Calu3 (cell line): ENCODE measurements around the gene MNDA. TPM values are rescaled to one million over a fixed set of nuclear protein-coding genes. Genes with fewer than 3 reads are reported as not detected.

Experiments used
- BruUV-seq: library from RNA; stranded (reverse); fragments of 400-500 nt; replicated peaks from 2 replicates; lab custom pipeline; 2021; lab: Mats Ljungman, UMichigan
- CTCF ChIA-PET: fragments of 300-600 bp; sonication (Branson Sonifier 250); formaldehyde crosslinking; loops from one replicate; lab custom pipeline; 2022; ENCODE audit warnings: antibody characterized with exemption; lab: Charles Lee
- DNase-seq: peaks from one replicate; pipeline ENCODE4 v3.0.0; 2022
- H3K27ac Mint-ChIP-seq: one replicate; pipeline ENCODE4 v1.8.0; 2022; ENCODE audit warnings: mixed read lengths; ENCODE audit not compliant: unreplicated experiment
- H3K27me3 Mint-ChIP-seq: one replicate; pipeline ENCODE4 v1.8.0; 2022; ENCODE audit warnings: mixed read lengths; ENCODE audit not compliant: unreplicated experiment
- H3K36me3 Mint-ChIP-seq: one replicate; pipeline ENCODE4 v1.8.0; 2022; ENCODE audit warnings: mild to moderate bottlenecking, moderate library complexity, mixed read lengths; ENCODE audit not compliant: insufficient read depth, unreplicated experiment
- H3K4me1 Mint-ChIP-seq: one replicate; pipeline ENCODE4 v1.8.0; 2022; ENCODE audit warnings: mild to moderate bottlenecking, low read depth, mixed read lengths; ENCODE audit not compliant: unreplicated experiment
- H3K4me3 Mint-ChIP-seq: one replicate; pipeline ENCODE4 v1.8.0; 2022; ENCODE audit warnings: mild to moderate bottlenecking, low read depth, moderate library complexity, mixed read lengths; ENCODE audit not compliant: unreplicated experiment
- H3K9me3 Mint-ChIP-seq: one replicate; pipeline ENCODE4 v1.8.0; 2022; ENCODE audit warnings: low read depth, mixed read lengths; ENCODE audit not compliant: unreplicated experiment
- intact Hi-C: fragments of 100-400 bp; cut with micrococcal nuclease; formaldehyde crosslinking; loops from one replicate; pipeline ENCODE4 v1.10.0; 2022; ENCODE audit not compliant: unreplicated experiment
- total RNA-seq: library from RNA; stranded (reverse); gene quantifications from 2 replicates; pipeline ENCODE4 v1.2.3, GENCODE V29; 2022
- TF ChIP-seq, protein P1 (sequence below): fragments of 200-600 bp; IDR thresholded peaks from one replicate; pipeline ENCODE4 v1.8.0; 2022; ENCODE audit warnings: antibody characterized with exemption; ENCODE audit not compliant: unreplicated experiment

MNDA gene
- total RNA-seq, 1 experiment from 2014 or later = not detected

DNA sequence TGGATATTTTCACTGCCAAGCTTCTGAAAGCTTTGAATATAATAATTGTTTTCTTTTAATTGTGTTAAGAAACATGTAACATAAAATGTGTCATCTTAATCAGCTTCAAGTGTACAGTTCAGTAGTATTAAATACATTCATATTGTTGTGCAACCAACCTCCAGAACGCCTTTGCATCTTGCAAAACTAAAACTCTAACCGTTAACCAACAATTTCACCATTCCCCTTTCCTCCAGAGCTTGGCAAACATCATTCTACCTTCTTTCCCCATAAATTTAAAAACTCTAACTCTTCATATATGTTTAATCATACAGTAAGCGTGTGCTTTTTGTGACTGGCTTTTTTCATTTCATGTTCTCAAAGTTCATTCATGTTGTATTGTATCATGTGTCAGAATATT, 2.1 kb downstream of the MNDA start:
- no peaks in the 10 kb centered on the region for H3K4me1 Mint-ChIP-seq
- H3K9me3 Mint-ChIP-seq = peaks cover 4% of the 10 kb centered on the region
- CTCF ChIA-PET = no interaction called here
- no peaks in the 10 kb centered on the region for H3K36me3 Mint-ChIP-seq
- H3K27ac Mint-ChIP-seq = no peak overlapping the region
- no peak for DNase-seq
- TF ChIP-seq, protein P1, sequence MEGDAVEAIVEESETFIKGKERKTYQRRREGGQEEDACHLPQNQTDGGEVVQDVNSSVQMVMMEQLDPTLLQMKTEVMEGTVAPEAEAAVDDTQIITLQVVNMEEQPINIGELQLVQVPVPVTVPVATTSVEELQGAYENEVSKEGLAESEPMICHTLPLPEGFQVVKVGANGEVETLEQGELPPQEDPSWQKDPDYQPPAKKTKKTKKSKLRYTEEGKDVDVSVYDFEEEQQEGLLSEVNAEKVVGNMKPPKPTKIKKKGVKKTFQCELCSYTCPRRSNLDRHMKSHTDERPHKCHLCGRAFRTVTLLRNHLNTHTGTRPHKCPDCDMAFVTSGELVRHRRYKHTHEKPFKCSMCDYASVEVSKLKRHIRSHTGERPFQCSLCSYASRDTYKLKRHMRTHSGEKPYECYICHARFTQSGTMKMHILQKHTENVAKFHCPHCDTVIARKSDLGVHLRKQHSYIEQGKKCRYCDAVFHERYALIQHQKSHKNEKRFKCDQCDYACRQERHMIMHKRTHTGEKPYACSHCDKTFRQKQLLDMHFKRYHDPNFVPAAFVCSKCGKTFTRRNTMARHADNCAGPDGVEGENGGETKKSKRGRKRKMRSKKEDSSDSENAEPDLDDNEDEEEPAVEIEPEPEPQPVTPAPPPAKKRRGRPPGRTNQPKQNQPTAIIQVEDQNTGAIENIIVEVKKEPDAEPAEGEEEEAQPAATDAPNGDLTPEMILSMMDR = no peak
- H3K27me3 Mint-ChIP-seq = no peaks in the 10 kb centered on the region
- no TSS peak for BruUV-seq
- intact Hi-C loops = no loop called here
- H3K4me3 Mint-ChIP-seq = no peak overlapping the region

DNA sequence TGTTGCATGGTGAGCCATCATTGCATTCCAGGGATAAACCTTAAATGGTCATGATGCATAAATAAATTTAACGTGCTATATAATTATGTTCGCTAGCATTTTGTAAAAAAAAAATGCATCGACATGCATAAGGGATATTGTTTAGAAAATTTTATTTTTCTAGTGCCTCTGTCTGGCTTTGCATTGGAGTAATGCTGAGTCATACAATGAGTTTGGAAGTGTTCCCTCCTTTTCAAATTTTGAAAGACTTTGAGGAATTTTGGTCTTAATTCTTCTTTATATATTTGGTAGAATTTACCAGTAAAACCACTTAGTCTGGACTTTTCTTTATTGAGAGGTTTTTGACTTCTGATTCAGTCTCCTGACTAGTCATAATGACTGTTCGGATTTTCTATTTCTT, 4.9 kb downstream of the MNDA start:
- H3K4me1 Mint-ChIP-seq = no peaks in the 10 kb centered on the region
- H3K9me3 Mint-ChIP-seq = no peaks in the 10 kb centered on the region
- H3K27me3 Mint-ChIP-seq = no peaks in the 10 kb centered on the region
- H3K27ac Mint-ChIP-seq = no peak overlapping the region
- BruUV-seq = no TSS peak
- no peaks in the 10 kb centered on the region for H3K36me3 Mint-ChIP-seq
- intact Hi-C loops = no loop called here
- TF ChIP-seq, protein P1 = no peak
- DNase-seq = no peak
- no peak overlapping the region for H3K4me3 Mint-ChIP-seq
- CTCF ChIA-PET = no interaction called here

DNA sequence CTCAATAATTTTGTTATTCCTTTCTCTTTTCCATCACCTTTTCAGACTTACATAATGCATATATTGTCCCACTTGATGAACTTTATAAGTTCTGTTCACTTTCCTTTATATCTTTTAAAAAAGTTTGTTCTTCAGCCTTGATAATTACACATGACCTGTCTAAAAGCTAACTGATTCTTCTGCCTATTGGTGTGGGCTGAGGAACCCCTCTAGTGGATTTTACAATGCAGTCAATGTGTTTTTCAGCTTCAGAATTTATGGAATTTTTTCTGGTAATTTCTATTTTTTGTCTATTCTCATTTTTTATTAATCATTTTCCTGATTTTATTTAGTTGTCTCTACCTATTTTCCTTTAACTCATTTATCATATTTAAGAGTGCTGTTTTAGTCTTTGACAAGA, 7.5 kb downstream of the MNDA start:
- intact Hi-C loops = no loop called here
- DNase-seq = no peak
- TF ChIP-seq, protein P1 = no peak
- no peaks in the 10 kb centered on the region for H3K4me1 Mint-ChIP-seq
- H3K27ac Mint-ChIP-seq = no peak overlapping the region
- H3K27me3 Mint-ChIP-seq = peaks cover 8% of the 10 kb centered on the region
- no peaks in the 10 kb centered on the region for H3K9me3 Mint-ChIP-seq
- no peak overlapping the region for H3K4me3 Mint-ChIP-seq
- H3K36me3 Mint-ChIP-seq = no peaks in the 10 kb centered on the region
- CTCF ChIA-PET = no interaction called here
- BruUV-seq = no TSS peak

DNA sequence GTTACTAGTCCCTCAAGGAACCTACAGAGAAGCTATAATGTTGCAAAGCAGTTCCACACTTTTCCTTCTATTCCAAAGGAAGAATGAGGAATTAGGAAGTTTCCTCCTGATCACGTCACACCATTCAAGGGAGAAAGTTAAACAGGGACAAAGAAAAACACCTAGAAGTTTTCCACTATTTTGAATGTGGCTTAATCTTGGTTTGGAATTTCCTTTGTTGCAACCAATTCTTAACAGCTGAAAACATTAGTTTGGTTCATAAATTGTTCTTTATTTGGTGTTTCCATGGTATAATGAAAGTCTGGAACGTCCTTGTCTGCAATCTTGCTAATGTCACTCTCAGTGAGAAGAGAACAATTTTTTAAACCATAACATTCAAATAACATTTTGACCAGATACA, 8.4 kb downstream of the MNDA start:
- H3K4me1 Mint-ChIP-seq = no peaks in the 10 kb centered on the region
- no peaks in the 10 kb centered on the region for H3K36me3 Mint-ChIP-seq
- no TSS peak for BruUV-seq
- TF ChIP-seq, protein P1 = no peak
- intact Hi-C loops = no loop called here
- H3K27ac Mint-ChIP-seq = no peak overlapping the region
- peaks cover 8% of the 10 kb centered on the region for H3K27me3 Mint-ChIP-seq
- CTCF ChIA-PET = no interaction called here
- H3K4me3 Mint-ChIP-seq = no peak overlapping the region
- peaks cover 3% of the 10 kb centered on the region for H3K9me3 Mint-ChIP-seq
- no peak for DNase-seq

DNA sequence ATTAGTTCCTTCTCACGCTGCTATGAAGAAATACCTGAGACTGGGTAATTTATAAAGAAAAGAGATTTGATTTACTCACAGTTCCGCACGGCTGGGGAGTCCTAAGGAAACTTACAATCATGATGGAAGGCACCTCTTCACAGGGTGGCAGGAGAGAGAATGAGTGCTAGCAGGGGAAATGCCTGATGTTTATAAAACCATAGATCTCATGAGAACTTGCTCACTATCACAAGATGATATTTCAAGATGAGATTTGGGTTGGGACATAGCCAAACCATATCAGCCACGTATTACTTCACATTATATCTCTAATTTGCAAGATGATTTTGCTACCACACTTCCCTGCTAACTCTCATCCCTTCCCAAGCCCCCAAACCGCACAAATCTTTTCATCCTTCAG, 9.1 kb downstream of the MNDA start:
- peaks cover 3% of the 10 kb centered on the region for H3K9me3 Mint-ChIP-seq
- no TSS peak for BruUV-seq
- peaks cover 8% of the 10 kb centered on the region for H3K27me3 Mint-ChIP-seq
- CTCF ChIA-PET = no interaction called here
- H3K4me1 Mint-ChIP-seq = no peaks in the 10 kb centered on the region
- no peaks in the 10 kb centered on the region for H3K36me3 Mint-ChIP-seq
- no peak overlapping the region for H3K27ac Mint-ChIP-seq
- intact Hi-C loops = no loop called here
- DNase-seq = no peak
- TF ChIP-seq, protein P1 = no peak
- no peak overlapping the region for H3K4me3 Mint-ChIP-seq
